Spinal cord (tissue), 10 donors: ENCODE data around the gene ISLR. TPM values are rescaled to one million over a fixed set of nuclear protein-coding genes. Genes with fewer than 3 reads are reported as not detected.
"Not testable (repeated sequence)": the region's sequence is repeated elsewhere in the genome, so short reads cannot be mapped to it uniquely, and the experiment has no call there.

Source experiments
- DNase-seq, 6 donors: peaks; one replicate each; pipeline versions ENCODE4 v3.0.0 to v3.0.0-alpha.2; 2013 to 2015; ENCODE audit warnings: low spot score in 6 of 6, low read depth in 4 of 6
- H3K27ac ChIP-seq: one replicate; pipeline ENCODE4 v1.5.1; 2013; ENCODE audit warnings: low read depth, low read length, control low read depth
- H3K27me3 ChIP-seq: one replicate; pipeline ENCODE4 v1.6.1; 2013; ENCODE audit warnings: low read length; ENCODE audit not compliant: control insufficient read depth, insufficient read depth
- H3K36me3 ChIP-seq: one replicate; pipeline ENCODE4 v1.6.1; 2013; ENCODE audit warnings: low read length; ENCODE audit not compliant: control insufficient read depth, insufficient read depth
- H3K4me1 ChIP-seq: one replicate; pipeline ENCODE4 v1.6.1; 2013; ENCODE audit warnings: low read length; ENCODE audit not compliant: control insufficient read depth, insufficient read depth
- H3K4me3 ChIP-seq: one replicate; pipeline ENCODE4 v1.5.1; 2013; ENCODE audit warnings: low read depth, low read length, control low read depth
- H3K9me3 ChIP-seq: one replicate; pipeline ENCODE4 v1.6.1; 2013; ENCODE audit warnings: low read length; ENCODE audit not compliant: control insufficient read depth, insufficient read depth
- WGBS: methylation state at CpG from one replicate; pipeline ENCODE4 v1.1.5; 2013; ENCODE audit warnings: missing lambda C conversion rate; ENCODE audit not compliant: insufficient coverage; 5-methylcytosine and 5-hydroxymethylcytosine counted together
- polyA plus RNA-seq, 2 donors: library from polyadenylated mRNA; unstranded; fragments of 120-200 nt; gene quantifications; one replicate each; pipeline ENCODE4 v1.2.1, GENCODE V29; 2013; ENCODE audit not compliant: insufficient read length in 2 of 2
- total RNA-seq, 2 donors: library from RNA; depleted of rRNA in 1 of 2; stranded (reverse); fragments of 120-200 nt in 1 of 2; fragments of >200 nt in 1 of 2; gene quantifications; one replicate each; pipeline versions ENCODE4 v1.2.3 to v1.2.4, GENCODE V29; 2013 to 2014
- donor health status: healthy.

ISLR gene
- total and polyA plus RNA-seq, 4 donors, result 59.5 to 391 (median 138) TPM

GRCh38 chr15:74157868-74158827 is 15.4 kb upstream of the ISLR start:
- H3K9me3 ChIP-seq, result no peaks in the 10 kb centered on the region
- H3K27ac ChIP-seq, result no peak overlapping the region
- no peaks in the 10 kb centered on the region for H3K27me3 ChIP-seq
- DNase-seq, result no peak
- peaks cover 15% of the 10 kb centered on the region for H3K4me1 ChIP-seq
- 83% methylated on average over 3 of the region's 9 CpGs for WGBS
- H3K4me3 ChIP-seq, result no peak overlapping the region
- H3K36me3 ChIP-seq, result no peaks in the 10 kb centered on the region

- no peak for DNase-seq
- H3K27ac ChIP-seq, result no peak overlapping the region
- H3K4me3 ChIP-seq, result no peak overlapping the region
These were observed 14.5 kb upstream of the ISLR start for GRCh38 chr15:74158855-74159650.

GRCh38 chr15:74159773-74160172 is 13.7 kb upstream of the ISLR start:
- Histone ChIP-seq H3K9me3 (no peaks in the 10 kb centered on the region), H3K4me1 (peaks cover 15% of the 10 kb centered on the region), H3K4me3 (no peak overlapping the region), H3K27me3 (no peaks in the 10 kb centered on the region), H3K36me3 (no peaks in the 10 kb centered on the region), H3K27ac (no peak overlapping the region)
- no CpG with 5 or more reads among the region's 1 CpG for WGBS
- peak in 1 of 6 donors; percentile 10 for DNase-seq

More at GRCh38 chr15:74158855-74159650, 14.5 kb upstream of the ISLR start:
- no peaks in the 10 kb centered on the region for H3K27me3 ChIP-seq
- H3K36me3 ChIP-seq, result no peaks in the 10 kb centered on the region
- H3K4me1 ChIP-seq, result peaks cover 15% of the 10 kb centered on the region
- H3K9me3 ChIP-seq, result no peaks in the 10 kb centered on the region
- WGBS, result no CpG with 5 or more reads among the region's 5 CpGs

- H3K4me1 ChIP-seq, result peaks cover 15% of the 10 kb centered on the region
- H3K4me3 ChIP-seq, H3K27me3 ChIP-seq, DNase-seq, H3K36me3 ChIP-seq, H3K27ac ChIP-seq, H3K9me3 ChIP-seq: not testable (repeated sequence)
- WGBS, result no CpG with 5 or more reads among the region's 3 CpGs
These were observed 13.1 kb upstream of the ISLR start for GRCh38 chr15:74160390-74160789.

- H3K4me1 ChIP-seq, H3K27me3 ChIP-seq, H3K4me3 ChIP-seq, H3K36me3 ChIP-seq, DNase-seq, H3K9me3 ChIP-seq, H3K27ac ChIP-seq: not testable (repeated sequence)
- WGBS, result no CpG with 5 or more reads among the region's 3 CpGs
These were observed 11.3 kb upstream of the ISLR start for GRCh38 chr15:74162195-74162536.

- Histone ChIP-seq H3K27ac (no peak overlapping the region), H3K4me3 (no peak overlapping the region), H3K4me1 (peaks cover 7% of the 10 kb centered on the region), H3K9me3 (no peaks in the 10 kb centered on the region), H3K27me3 (no peaks in the 10 kb centered on the region), H3K36me3 (no peaks in the 10 kb centered on the region)
- 100% methylated on average over 1 of the region's 1 CpG for WGBS
- peak in 1 of 6 donors; percentile 20 for DNase-seq
These were observed 8.0 kb upstream of the ISLR start for GRCh38 chr15:74165461-74165860.

DNA sequence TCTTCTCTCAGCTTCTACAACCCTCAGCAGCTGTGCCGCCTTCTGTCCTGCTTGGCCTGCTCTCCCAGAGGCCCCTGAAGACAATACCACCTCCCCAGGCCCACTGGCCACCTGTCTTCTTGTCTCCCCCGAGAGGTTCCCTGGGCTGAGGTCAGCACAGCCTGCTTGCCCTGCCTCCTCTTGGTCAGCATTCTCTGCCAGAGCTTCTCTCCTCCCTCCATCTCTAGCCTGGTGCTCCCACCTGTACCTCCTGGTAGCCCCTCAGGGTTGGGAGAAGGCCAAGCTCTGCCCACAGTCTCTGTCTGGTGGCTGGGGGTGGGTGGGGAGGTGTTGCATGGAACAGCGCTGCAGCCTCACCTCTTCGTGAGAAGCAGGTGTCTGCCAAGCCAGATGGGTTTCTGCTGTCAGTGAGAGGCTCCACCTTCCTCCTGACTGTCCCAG is 5.6 kb upstream of the ISLR start:
- H3K27me3 ChIP-seq, result no peaks in the 10 kb centered on the region
- H3K4me1 ChIP-seq, result peaks cover 21% of the 10 kb centered on the region
- DNase-seq, result no peak
- no peaks in the 10 kb centered on the region for H3K36me3 ChIP-seq
- H3K27ac ChIP-seq, result no peak overlapping the region
- WGBS, result 83% methylated on average over 3 of the region's 4 CpGs
- H3K4me3 ChIP-seq, result no peak overlapping the region
- no peaks in the 10 kb centered on the region for H3K9me3 ChIP-seq

DNA sequence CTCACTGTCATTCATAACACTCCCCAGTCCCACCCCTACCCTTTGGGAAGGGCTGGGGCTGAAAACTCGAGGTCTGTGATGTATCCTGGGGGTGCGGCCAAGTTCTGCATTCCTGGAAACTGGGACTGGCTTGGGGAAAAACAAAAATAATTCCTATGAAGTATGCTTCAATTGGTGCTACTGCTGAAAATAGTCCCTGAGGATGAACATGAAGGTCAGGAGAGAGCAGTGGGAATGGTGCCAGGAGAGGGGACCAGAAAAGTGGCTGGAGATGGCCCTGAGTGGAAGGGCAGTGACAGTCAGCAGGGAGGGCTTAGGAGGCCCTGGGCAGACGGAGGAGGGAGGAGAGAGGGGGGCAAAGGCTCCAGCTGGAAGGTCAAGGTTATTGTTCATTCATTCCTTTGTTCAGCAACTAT is 4.8 kb upstream of the ISLR start:
- no peak for DNase-seq
- no peaks in the 10 kb centered on the region for H3K27me3 ChIP-seq
- 58% methylated on average over 2 of the region's 3 CpGs for WGBS
- no peaks in the 10 kb centered on the region for H3K36me3 ChIP-seq
- H3K9me3 ChIP-seq, result no peaks in the 10 kb centered on the region
- peaks cover 25% of the 10 kb centered on the region for H3K4me1 ChIP-seq
- H3K27ac ChIP-seq, result no peak overlapping the region
- H3K4me3 ChIP-seq, result no peak overlapping the region

- peaks cover 30% of the 10 kb centered on the region for H3K4me1 ChIP-seq
- H3K27ac ChIP-seq, result peak overlapping the region; percentile 47
- no peaks in the 10 kb centered on the region for H3K27me3 ChIP-seq
- WGBS, result 76% methylated on average over 14 of the region's 15 CpGs
- no peak overlapping the region for H3K4me3 ChIP-seq
- no peaks in the 10 kb centered on the region for H3K36me3 ChIP-seq
- no peak for DNase-seq
- H3K9me3 ChIP-seq, result no peaks in the 10 kb centered on the region
These were observed 3.3 kb upstream of the ISLR start for GRCh38 chr15:74170071-74170844.
